CD8-positive, alpha-beta memory T cell (primary cell): ENCODE data around the gene HBM. TPM values are rescaled to one million over a fixed set of nuclear protein-coding genes. Genes with fewer than 3 reads are reported as not detected.

ENCODE experiments used
- CTCF ChIA-PET: fragments of 350-600 bp; sonication (Branson Sonifier 250); formaldehyde crosslinking; loops from one replicate; lab custom pipeline; 2021; ENCODE audit warnings: antibody characterized with exemption; lab: Charles Lee
- POLR2A ChIA-PET: fragments of 350-600 bp; sonication (Branson Sonifier 250); formaldehyde crosslinking; loops from one replicate; lab custom pipeline; 2021; ENCODE audit warnings: antibody characterized with exemption; lab: Charles Lee
- DNase-seq, 5 donors: peaks; one replicate each; pipeline versions ENCODE4 v3.0.0 to v3.0.0-alpha.2; 2020 to 2022; ENCODE audit warnings: mixed read lengths in 1 of 5
- H3K27ac ChIP-seq: one replicate; pipeline ENCODE4 v1.7.0; 2013; ENCODE audit warnings: low read depth, mild to moderate bottlenecking, low read length, moderate library complexity
- H3K27me3 ChIP-seq: 2 replicates; pipeline ENCODE4 v1.7.0; 2013; ENCODE audit warnings: low read length, mild to moderate bottlenecking; ENCODE audit not compliant: insufficient read depth, poor library complexity, severe bottlenecking
- H3K36me3 ChIP-seq: 2 replicates; pipeline ENCODE4 v1.7.0; 2013; ENCODE audit warnings: mild to moderate bottlenecking, low read length, moderate library complexity; ENCODE audit not compliant: insufficient read depth
- H3K4me1 ChIP-seq: 2 replicates; pipeline ENCODE4 v1.7.0; 2013; ENCODE audit warnings: mild to moderate bottlenecking, low read length, moderate library complexity; ENCODE audit not compliant: insufficient read depth
- H3K4me3 ChIP-seq: 2 replicates; pipeline ENCODE4 v1.7.0; 2013; ENCODE audit warnings: mild to moderate bottlenecking, low read length
- H3K9me3 ChIP-seq: 2 replicates; pipeline ENCODE4 v1.7.0; 2013; ENCODE audit warnings: mild to moderate bottlenecking, low read length
- H3K27ac Mint-ChIP-seq, 8 donors: one replicate each; pipeline ENCODE4 v1.8.0; 2020 to 2021; ENCODE audit warnings: mixed read lengths in 8 of 8, mild to moderate bottlenecking in 6 of 8, inconsistent platforms in 3 of 8, moderate library complexity in 3 of 8
- H3K27me3 Mint-ChIP-seq, 2 donors: one replicate each; pipeline ENCODE4 v1.8.0; 2020 to 2021; ENCODE audit warnings: mixed read lengths in 2 of 2, mild to moderate bottlenecking in 1 of 2, moderate library complexity in 1 of 2
- H3K36me3 Mint-ChIP-seq, 3 donors: one replicate each; pipeline ENCODE4 v1.8.0; 2020 to 2021; ENCODE audit warnings: mixed read lengths in 3 of 3, inconsistent platforms in 1 of 3, mild to moderate bottlenecking in 1 of 3
- H3K4me1 Mint-ChIP-seq, 3 donors: one replicate each; pipeline ENCODE4 v1.8.0; 2020 to 2021; ENCODE audit warnings: mixed read lengths in 3 of 3, inconsistent platforms in 1 of 3, mild to moderate bottlenecking in 1 of 3
- H3K4me3 Mint-ChIP-seq, 7 donors: one replicate each; pipeline ENCODE4 v1.8.0; 2020 to 2021; ENCODE audit warnings: mixed read lengths in 7 of 7, mild to moderate bottlenecking in 6 of 7, moderate library complexity in 4 of 7, inconsistent platforms in 2 of 7
- H3K9me3 Mint-ChIP-seq, 5 donors: one replicate each; pipeline ENCODE4 v1.8.0; 2020 to 2022; ENCODE audit warnings: mixed read lengths in 5 of 5, mild to moderate bottlenecking in 3 of 5, moderate library complexity in 2 of 5, inconsistent platforms in 1 of 5
- polyA plus RNA-seq: library from polyadenylated mRNA; unstranded; fragments of 300-500 nt; fragmentation: Illumina TruSeq; gene quantifications from one replicate; pipeline ENCODE4 v1.2.3, GENCODE V29; 2021
- total RNA-seq, 2 experiments: library from RNA; stranded (reverse); gene quantifications; one replicate each; pipeline ENCODE4 v1.2.3, GENCODE V29; 2021

Gene HBM
- total and polyA plus RNA-seq, 3 experiments from 2014 or later = not detected

DNA sequence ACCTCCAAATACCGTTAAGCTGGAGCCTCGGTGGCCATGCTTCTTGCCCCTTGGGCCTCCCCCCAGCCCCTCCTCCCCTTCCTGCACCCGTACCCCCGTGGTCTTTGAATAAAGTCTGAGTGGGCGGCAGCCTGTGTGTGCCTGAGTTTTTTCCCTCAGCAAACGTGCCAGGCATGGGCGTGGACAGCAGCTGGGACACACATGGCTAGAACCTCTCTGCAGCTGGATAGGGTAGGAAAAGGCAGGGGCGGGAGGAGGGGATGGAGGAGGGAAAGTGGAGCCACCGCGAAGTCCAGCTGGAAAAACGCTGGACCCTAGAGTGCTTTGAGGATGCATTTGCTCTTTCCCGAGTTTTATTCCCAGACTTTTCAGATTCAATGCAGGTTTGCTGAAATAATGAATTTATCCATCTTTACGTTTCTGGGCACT lies 11.6 kb downstream of the HBM start:
- Histone ChIP-seq H3K27me3 (peaks cover 36% of the 10 kb centered on the region), H3K4me3 (no peak overlapping the region), H3K4me1 (peaks cover 9% of the 10 kb centered on the region), H3K36me3 (no peaks in the 10 kb centered on the region), H3K9me3 (no peaks in the 10 kb centered on the region), H3K27ac (peak overlapping the region; percentile 38)
- Mint-ChIP-seq H3K4me3 (peak overlapping the region in 4 of 7 donors; percentile 17 to 58 (median 28)), H3K4me1 (peaks cover 0 to 36% (median 4%) of the 10 kb centered on the region in 3 donors), H3K27ac (no peak overlapping the region), H3K27me3 (peaks cover 34 to 48% of the 10 kb centered on the region in 2 donors), H3K9me3 (no peaks in the 10 kb centered on the region), H3K36me3 (no peaks in the 10 kb centered on the region)
- POLR2A ChIA-PET = interaction anchor here (0.6 kb wide), 1 partner anchor 74 kb away, joined by 6 read pairs; no protein-coding TSS in a partner anchor
- DNase-seq = no peak
- CTCF ChIA-PET = no interaction called here

DNA sequence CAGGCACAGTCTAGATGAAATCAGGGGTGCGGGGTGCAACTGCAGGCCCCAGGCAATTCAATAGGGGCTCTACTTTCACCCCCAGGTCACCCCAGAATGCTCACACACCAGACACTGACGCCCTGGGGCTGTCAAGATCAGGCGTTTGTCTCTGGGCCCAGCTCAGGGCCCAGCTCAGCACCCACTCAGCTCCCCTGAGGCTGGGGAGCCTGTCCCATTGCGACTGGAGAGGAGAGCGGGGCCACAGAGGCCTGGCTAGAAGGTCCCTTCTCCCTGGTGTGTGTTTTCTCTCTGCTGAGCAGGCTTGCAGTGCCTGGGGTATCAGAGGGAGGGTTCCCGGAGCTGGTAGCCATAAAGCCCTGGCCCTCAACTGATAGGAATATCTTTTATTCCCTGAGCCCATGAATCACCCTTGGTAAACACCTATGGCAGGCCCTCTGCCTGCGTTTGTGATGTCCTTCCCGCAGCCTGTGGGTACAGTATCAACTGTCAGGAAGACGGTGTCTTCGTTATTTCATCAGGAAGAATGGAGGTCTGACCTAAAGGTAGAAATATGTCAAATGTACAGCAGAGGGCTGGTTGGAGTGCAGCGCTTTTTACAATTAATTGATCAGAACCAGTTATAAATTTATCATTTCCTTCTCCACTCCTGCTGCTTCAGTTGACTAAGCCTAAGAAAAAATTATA lies 12.3 kb downstream of the HBM start:
- peaks cover 0 to 36% (median 4%) of the 10 kb centered on the region in 3 donors for H3K4me1 Mint-ChIP-seq
- H3K27ac Mint-ChIP-seq = no peak overlapping the region
- Histone ChIP-seq H3K27ac (peak overlapping the region; percentile 38), H3K4me1 (peaks cover 9% of the 10 kb centered on the region), H3K9me3 (no peaks in the 10 kb centered on the region), H3K4me3 (no peak overlapping the region), H3K27me3 (peaks cover 36% of the 10 kb centered on the region), H3K36me3 (no peaks in the 10 kb centered on the region)
- no peaks in the 10 kb centered on the region for H3K9me3 Mint-ChIP-seq
- no peak for DNase-seq
- ChIA-PET CTCF (no interaction called here), POLR2A (interaction anchor here (0.6 kb wide), 1 partner anchor 74 kb away, joined by 6 read pairs; no protein-coding TSS in a partner anchor)
- peaks cover 36 to 48% of the 10 kb centered on the region in 2 donors for H3K27me3 Mint-ChIP-seq
- H3K4me3 Mint-ChIP-seq = peak overlapping the region in 5 of 7 donors; percentile 17 to 58 (median 33)
- no peaks in the 10 kb centered on the region for H3K36me3 Mint-ChIP-seq

DNA sequence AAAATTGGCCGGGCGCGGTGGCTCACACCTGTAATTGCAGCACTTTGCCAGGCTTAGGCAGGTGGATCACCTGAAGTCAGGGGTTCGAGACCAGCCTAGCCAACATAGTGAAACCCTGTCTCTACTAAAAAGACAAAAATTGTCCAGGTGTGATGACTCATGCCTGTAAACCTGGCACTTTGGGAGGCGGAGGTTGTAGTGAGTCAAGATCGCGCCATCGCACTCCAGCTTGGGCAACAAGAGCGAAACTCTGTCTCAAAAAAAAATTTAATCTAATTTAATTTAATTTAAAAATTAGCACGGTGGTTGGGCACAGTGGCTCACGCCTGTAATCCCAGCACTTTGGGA lies 12.9 kb downstream of the HBM start:
- H3K4me1 ChIP-seq = peaks cover 9% of the 10 kb centered on the region
- H3K4me1 Mint-ChIP-seq = peaks cover 0 to 32% (median 4%) of the 10 kb centered on the region in 3 donors
- H3K27ac ChIP-seq = no peak overlapping the region
- ChIA-PET CTCF (no interaction called here), POLR2A (no interaction called here)
- DNase-seq = no peak
- H3K4me3 ChIP-seq = no peak overlapping the region
- H3K9me3 ChIP-seq = no peaks in the 10 kb centered on the region
- H3K4me3 Mint-ChIP-seq = no peak overlapping the region
- no peaks in the 10 kb centered on the region for H3K36me3 ChIP-seq
- peaks cover 36% of the 10 kb centered on the region for H3K27me3 ChIP-seq
- peaks cover 32 to 44% of the 10 kb centered on the region in 2 donors for H3K27me3 Mint-ChIP-seq
- no peaks in the 10 kb centered on the region for H3K9me3 Mint-ChIP-seq
- H3K36me3 Mint-ChIP-seq = no peaks in the 10 kb centered on the region
- H3K27ac Mint-ChIP-seq = no peak overlapping the region

DNA sequence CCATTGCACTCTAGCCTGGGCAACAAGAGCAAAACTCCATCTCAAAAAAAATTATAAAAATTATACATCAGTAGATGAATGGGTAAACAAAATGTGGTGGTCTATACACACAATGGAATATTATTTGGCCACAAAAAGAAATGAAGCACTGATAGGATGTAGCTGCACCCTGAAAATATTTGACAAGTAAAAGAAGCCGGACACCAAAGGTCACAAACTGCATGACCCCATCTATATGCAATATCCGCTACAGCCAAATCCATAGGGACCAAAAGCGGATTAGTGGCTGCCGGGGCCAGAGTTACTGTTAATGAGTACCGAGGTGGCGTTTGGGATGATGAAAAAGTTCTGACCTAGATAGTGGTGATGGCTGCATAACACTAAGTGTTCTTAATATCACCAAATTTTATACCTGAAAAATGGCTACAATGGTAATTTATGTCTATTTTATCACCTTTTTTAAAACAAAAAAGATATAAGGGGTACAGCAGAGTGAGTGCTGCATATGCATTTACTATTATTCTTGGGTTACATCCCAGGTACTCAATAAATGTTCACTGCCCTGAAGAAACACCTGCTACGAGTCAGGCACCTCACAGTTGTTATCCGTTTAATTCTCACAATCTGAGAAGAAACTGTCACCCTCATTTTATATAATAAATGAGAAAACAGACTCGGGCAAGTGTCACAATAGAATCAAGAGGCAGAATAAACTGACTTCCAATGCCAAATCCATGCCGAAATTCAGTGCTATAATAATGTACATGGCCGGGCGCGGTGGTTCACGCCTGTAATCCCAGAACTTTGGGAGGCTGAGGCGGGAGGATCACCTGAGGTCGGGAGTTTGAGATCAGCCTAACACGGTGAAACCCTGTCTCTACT lies 13.7 kb downstream of the HBM start:
- Mint-ChIP-seq H3K27me3 (peaks cover 30 to 38% of the 10 kb centered on the region in 2 donors), H3K9me3 (no peaks in the 10 kb centered on the region), H3K4me1 (peaks cover 0 to 27% (median 4%) of the 10 kb centered on the region in 3 donors), H3K36me3 (no peaks in the 10 kb centered on the region), H3K4me3 (peak overlapping the region in 6 of 7 donors; percentile 45 to 87 (median 56)), H3K27ac (no peak overlapping the region)
- Histone ChIP-seq H3K27me3 (peaks cover 35% of the 10 kb centered on the region), H3K4me3 (no peak overlapping the region), H3K9me3 (no peaks in the 10 kb centered on the region), H3K27ac (no peak overlapping the region), H3K36me3 (no peaks in the 10 kb centered on the region), H3K4me1 (peaks cover 9% of the 10 kb centered on the region)
- DNase-seq = no peak
- ChIA-PET CTCF (interaction anchor here (3.0 kb wide), 1 partner anchor 62 kb away, joined by 14 read pairs; no protein-coding TSS in a partner anchor), POLR2A (interaction anchor here (0.5 kb wide), 1 partner anchor 41 kb away, joined by 3 read pairs; no protein-coding TSS in a partner anchor)

DNA sequence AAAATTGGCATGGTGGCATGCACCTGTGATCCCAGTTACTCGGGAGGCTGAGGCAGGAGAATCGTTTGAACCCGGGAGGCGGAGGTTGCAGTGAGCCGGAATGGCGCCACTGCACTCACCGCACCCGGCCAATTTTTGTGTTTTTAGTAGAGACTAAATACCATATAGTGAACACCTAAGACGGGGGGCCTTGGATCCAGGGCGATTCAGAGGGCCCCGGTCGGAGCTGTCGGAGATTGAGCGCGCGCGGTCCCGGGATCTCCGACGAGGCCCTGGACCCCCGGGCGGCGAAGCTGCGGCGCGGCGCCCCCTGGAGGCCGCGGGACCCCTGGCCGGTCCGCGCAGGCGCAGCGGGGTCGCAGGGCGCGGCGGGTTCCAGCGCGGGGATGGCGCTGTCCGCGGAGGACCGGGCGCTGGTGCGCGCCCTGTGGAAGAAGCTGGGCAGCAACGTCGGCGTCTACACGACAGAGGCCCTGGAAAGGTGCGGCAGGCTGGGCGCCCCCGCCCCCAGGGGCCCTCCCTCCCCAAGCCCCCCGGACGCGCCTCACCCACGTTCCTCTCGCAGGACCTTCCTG lies 14.4 kb downstream of the HBM start, which contains the start of gene HBQ1:
Gene HBQ1, plus strand, starts transcription at position 359 of the 575 bp plus-strand sequence. Its CDS starts 28 bp downstream, at position 387.
- peaks cover 23 to 31% of the 10 kb centered on the region in 2 donors for H3K27me3 Mint-ChIP-seq
- no peak within 1 kb of the TSS for H3K27ac Mint-ChIP-seq
- H3K27me3 ChIP-seq = peaks cover 28% of the 10 kb centered on the region
- no peak within 1 kb of the TSS for H3K27ac ChIP-seq
- peak within 1 kb of the TSS; percentile 45 for H3K4me3 ChIP-seq
- peaks cover 0 to 19% (median 4%) of the 10 kb centered on the region in 3 donors for H3K4me1 Mint-ChIP-seq
- DNase-seq = peak in 4 of 5 donors; percentile 27 to 51 (median 38)
- peak within 1 kb of the TSS; percentile 39 to 87 (median 56) for H3K4me3 Mint-ChIP-seq
- ChIA-PET POLR2A (interaction anchor here (0.5 to 0.6 kb wide), 2 partner anchors 39 to 73 kb away, joined by 3 to 4 read pairs; no protein-coding TSS in a partner anchor), CTCF (interaction anchor here (0.7 to 3.5 kb wide), 5 partner anchors 10 to 115 kb away, joined by 3 to 21 read pairs (median 16); no protein-coding TSS in a partner anchor)
- no peaks in the 10 kb centered on the region for H3K36me3 ChIP-seq
- H3K36me3 Mint-ChIP-seq = peaks cover 0 to 2% (median 0%) of the 10 kb centered on the region in 3 donors
- H3K9me3 ChIP-seq = no peaks in the 10 kb centered on the region
- H3K4me1 ChIP-seq = peaks cover 9% of the 10 kb centered on the region
- H3K9me3 Mint-ChIP-seq = no peaks in the 10 kb centered on the region

DNA sequence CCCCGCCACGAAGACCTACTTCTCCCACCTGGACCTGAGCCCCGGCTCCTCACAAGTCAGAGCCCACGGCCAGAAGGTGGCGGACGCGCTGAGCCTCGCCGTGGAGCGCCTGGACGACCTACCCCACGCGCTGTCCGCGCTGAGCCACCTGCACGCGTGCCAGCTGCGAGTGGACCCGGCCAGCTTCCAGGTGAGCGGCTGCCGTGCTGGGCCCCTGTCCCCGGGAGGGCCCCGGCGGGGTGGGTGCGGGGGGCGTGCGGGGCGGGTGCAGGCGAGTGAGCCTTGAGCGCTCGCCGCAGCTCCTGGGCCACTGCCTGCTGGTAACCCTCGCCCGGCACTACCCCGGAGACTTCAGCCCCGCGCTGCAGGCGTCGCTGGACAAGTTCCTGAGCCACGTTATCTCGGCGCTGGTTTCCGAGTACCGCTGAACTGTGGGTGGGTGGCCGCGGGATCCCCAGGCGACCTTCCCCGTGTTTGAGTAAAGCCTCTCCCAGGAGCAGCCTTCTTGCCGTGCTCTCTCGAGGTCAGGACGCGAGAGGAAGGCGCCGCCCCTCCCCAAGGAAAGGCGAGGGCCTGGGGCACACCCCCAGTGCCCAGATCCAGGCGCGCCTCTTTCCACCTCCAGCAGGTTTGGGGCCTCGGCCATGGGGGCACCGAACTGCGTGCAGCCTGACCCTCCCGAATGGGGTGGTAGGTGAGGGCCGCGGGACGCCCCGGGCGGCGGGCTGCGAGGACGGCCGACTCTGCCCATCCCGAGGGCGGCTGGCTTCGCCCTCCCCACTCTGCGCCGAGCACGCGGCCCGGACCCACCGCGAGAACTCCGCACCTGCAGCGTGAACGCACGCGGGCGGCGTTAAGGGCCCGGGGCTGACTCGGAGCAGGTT lies 15.1 kb downstream of the HBM start:
- H3K4me3 Mint-ChIP-seq = peak overlapping the region in 2 of 7 donors; percentile 56 to 65
- H3K4me1 ChIP-seq = peaks cover 9% of the 10 kb centered on the region

More for the DNA sequence above, 15.1 kb downstream of the HBM start:
- H3K4me1 Mint-ChIP-seq = peaks cover 0 to 14% (median 2%) of the 10 kb centered on the region in 3 donors
- Histone ChIP-seq H3K9me3 (no peaks in the 10 kb centered on the region), H3K4me3 (peak overlapping the region; percentile 45), H3K36me3 (no peaks in the 10 kb centered on the region), H3K27me3 (peaks cover 23% of the 10 kb centered on the region), H3K27ac (no peak overlapping the region)
- no peak overlapping the region for H3K27ac Mint-ChIP-seq
- peaks cover 18 to 25% of the 10 kb centered on the region in 2 donors for H3K27me3 Mint-ChIP-seq
- ChIA-PET POLR2A (interaction anchor here (0.5 to 0.6 kb wide), 2 partner anchors 40 to 74 kb away, joined by 3 to 4 read pairs; no protein-coding TSS in a partner anchor), CTCF (interaction anchor here (0.7 to 3.5 kb wide), 15 partner anchors 9 to 118 kb away, joined by 3 to 21 read pairs (median 4); no protein-coding TSS in a partner anchor)
- DNase-seq = peak; percentile 78 to 87 (median 80)
- H3K36me3 Mint-ChIP-seq = peaks cover 0 to 7% (median 0%) of the 10 kb centered on the region in 3 donors
- no peaks in the 10 kb centered on the region for H3K9me3 Mint-ChIP-seq
